Upper lobe of left lung (tissue), 4 donors: ENCODE results near the gene NFIB.

Experiments
- POLR2A ChIP-seq, 4 donors: fragments of 450-650 bp; IDR thresholded peaks; one replicate each; pipeline ENCODE4 v1.5.1; 2016 to 2017; ENCODE audit warnings: antibody characterized with exemption in 4 of 4, mild to moderate bottlenecking in 2 of 4
- POLR2AphosphoS5 ChIP-seq, 2 donors: sonication (generic); formaldehyde crosslinking; IDR thresholded peaks; one replicate each; pipeline ENCODE4 v1.5.1; 2017; ENCODE audit warnings: antibody characterized with exemption in 2 of 2
- TF ChIP-seq, protein P1 (sequence below), 6 experiments: fragments of 450-650 bp in 4 of 6; fragments of 200-600 bp in 2 of 6; sonication (generic) in 2 of 6; IDR thresholded peaks; one replicate each; pipeline ENCODE4 v1.5.1; 2016 to 2019; ENCODE audit warnings: antibody characterized with exemption in 6 of 6

DNA sequence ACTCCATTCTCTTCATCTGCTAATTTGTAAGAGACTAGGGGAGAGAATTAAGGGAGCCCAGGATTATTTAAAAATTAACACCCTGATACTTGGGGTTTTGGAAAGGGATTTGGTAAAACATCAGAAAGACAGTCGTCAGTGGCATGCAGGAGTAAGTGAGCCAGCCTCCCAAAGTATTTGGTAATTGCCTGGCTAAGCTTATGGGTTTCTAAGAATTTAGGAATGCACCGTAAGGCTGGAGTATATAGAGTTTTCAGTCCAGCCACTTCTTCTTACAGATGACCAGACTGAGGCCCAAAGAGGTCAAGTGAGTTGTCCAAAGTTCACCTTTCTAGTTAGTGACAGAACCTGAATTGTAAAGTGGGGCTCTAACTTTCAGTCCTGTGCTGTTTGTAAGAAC lies 25.8 kb upstream of the NFIB start:
- TF ChIP-seq, protein P1, sequence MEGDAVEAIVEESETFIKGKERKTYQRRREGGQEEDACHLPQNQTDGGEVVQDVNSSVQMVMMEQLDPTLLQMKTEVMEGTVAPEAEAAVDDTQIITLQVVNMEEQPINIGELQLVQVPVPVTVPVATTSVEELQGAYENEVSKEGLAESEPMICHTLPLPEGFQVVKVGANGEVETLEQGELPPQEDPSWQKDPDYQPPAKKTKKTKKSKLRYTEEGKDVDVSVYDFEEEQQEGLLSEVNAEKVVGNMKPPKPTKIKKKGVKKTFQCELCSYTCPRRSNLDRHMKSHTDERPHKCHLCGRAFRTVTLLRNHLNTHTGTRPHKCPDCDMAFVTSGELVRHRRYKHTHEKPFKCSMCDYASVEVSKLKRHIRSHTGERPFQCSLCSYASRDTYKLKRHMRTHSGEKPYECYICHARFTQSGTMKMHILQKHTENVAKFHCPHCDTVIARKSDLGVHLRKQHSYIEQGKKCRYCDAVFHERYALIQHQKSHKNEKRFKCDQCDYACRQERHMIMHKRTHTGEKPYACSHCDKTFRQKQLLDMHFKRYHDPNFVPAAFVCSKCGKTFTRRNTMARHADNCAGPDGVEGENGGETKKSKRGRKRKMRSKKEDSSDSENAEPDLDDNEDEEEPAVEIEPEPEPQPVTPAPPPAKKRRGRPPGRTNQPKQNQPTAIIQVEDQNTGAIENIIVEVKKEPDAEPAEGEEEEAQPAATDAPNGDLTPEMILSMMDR (IDR thresholded peaks at IDR 0.05) = no peak
- TF ChIP-seq POLR2A (IDR thresholded peaks at IDR 0.05) (no peak), POLR2AphosphoS5 (IDR thresholded peaks at IDR 0.05) (no peak)
